Motor neuron (in vitro differentiated cells): ENCODE measurements around the gene PIGR. TPM values are rescaled to one million over a fixed set of nuclear protein-coding genes. Genes with fewer than 3 reads are reported as not detected.

Source experiments
- ATAC-seq, 8 experiments: fragments of 200-7000 bp; cut with Tn5 transposase; replicated peaks in 6 of 8; 2 replicates each; pipeline ENCODE4 v1.8.0; 2021; ENCODE audit warnings: mild to moderate bottlenecking in 8 of 8, moderate library complexity in 8 of 8
- H3K27ac ChIP-seq, 2 donors: fragments of 250-450 bp; sonication (Bioruptor Pico); 2 replicates each; pipeline ENCODE4 v1.9.0; 2021; ENCODE audit warnings: antibody characterized with exemption in 2 of 2, mild to moderate bottlenecking in 2 of 2, moderate library complexity in 1 of 2
- H3K4me1 ChIP-seq, 2 donors: fragments of 250-450 bp; sonication (Bioruptor Pico); replicated peaks in 1 of 2; 2 replicates each; pipeline ENCODE4 v1.6.1; 2021; ENCODE audit warnings: antibody characterized with exemption in 2 of 2, mild to moderate bottlenecking in 2 of 2, moderate library complexity in 1 of 2
- H3K4me3 ChIP-seq, 5 donors: fragments of 250-450 bp; sonication (Bioruptor Pico); 2 replicates each; pipeline ENCODE4 v1.9.0; 2021; ENCODE audit warnings: antibody characterized with exemption in 5 of 5, mild to moderate bottlenecking in 5 of 5, moderate library complexity in 4 of 5
- WGBS, 10 experiments: fragments of 450-650 bp; shearing (Covaris generic); methylation state at CpG; one replicate each; pipeline ENCODE4 v1.0.0; 2022; 5-methylcytosine and 5-hydroxymethylcytosine counted together
- in situ Hi-C, 9 experiments: fragments of 400-800 bp; cut with MboI; loops; one replicate each; pipeline ENCODE4 v1.15.0; 2021; ENCODE audit warnings: low sequenced_read_pairs in 9 of 9, low pct_unique_long_range_greater_than_20kb in 2 of 9; ENCODE audit not compliant: unreplicated experiment in 9 of 9
- total RNA-seq, 8 experiments: library from RNA; unstranded; fragments of 300-600 nt; gene quantifications; 2 replicates each; pipeline versions ENCODE4 v1.2.3 to v1.2.4, GENCODE V29; 2022

PIGR gene, protein sequence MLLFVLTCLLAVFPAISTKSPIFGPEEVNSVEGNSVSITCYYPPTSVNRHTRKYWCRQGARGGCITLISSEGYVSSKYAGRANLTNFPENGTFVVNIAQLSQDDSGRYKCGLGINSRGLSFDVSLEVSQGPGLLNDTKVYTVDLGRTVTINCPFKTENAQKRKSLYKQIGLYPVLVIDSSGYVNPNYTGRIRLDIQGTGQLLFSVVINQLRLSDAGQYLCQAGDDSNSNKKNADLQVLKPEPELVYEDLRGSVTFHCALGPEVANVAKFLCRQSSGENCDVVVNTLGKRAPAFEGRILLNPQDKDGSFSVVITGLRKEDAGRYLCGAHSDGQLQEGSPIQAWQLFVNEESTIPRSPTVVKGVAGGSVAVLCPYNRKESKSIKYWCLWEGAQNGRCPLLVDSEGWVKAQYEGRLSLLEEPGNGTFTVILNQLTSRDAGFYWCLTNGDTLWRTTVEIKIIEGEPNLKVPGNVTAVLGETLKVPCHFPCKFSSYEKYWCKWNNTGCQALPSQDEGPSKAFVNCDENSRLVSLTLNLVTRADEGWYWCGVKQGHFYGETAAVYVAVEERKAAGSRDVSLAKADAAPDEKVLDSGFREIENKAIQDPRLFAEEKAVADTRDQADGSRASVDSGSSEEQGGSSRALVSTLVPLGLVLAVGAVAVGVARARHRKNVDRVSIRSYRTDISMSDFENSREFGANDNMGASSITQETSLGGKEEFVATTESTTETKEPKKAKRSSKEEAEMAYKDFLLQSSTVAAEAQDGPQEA
- under 1 TPM in 4 of 8 experiments, not detected in 4; 0.04 to 0.47 (median 0.14) TPM for total RNA-seq

DNA sequence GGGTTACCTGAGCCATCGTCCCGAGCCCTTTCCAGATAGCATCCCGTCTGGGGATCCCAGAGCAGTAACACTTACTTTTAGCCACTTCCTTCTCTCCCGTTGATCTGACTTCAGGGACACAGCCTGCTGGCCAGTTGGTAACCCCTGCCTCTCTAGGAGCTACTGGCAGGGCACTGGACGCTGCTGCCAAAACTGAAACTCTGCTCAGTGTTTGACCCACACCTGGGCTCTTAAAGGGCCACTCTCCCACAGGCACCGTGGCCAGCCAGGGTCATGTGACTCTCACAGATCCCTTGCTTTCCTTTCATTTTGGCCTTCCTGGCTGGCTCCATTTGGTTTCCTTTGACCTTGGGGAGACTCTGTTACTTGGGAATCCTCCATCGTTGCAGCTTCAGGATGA, at the start of gene PIGR:
Gene PIGR, minus strand, starts transcription at position 206 of the 400 bp plus-strand sequence. CDS start 5,935 bp downstream, outside the sequence.
- 0 to 100% (median 73%) methylated on average over 1 to 5 of the region's 7 CpGs; no CpG with 5 or more reads in 3 of the 10 experiments for WGBS, 10 experiments
- in situ Hi-C loops = no loop called here
- Histone ChIP-seq H3K4me1 (no peaks in the 10 kb centered on the region), H3K27ac (no peak within 1 kb of the TSS), H3K4me3 (no peak within 1 kb of the TSS)
- ATAC-seq = no peak

DNA sequence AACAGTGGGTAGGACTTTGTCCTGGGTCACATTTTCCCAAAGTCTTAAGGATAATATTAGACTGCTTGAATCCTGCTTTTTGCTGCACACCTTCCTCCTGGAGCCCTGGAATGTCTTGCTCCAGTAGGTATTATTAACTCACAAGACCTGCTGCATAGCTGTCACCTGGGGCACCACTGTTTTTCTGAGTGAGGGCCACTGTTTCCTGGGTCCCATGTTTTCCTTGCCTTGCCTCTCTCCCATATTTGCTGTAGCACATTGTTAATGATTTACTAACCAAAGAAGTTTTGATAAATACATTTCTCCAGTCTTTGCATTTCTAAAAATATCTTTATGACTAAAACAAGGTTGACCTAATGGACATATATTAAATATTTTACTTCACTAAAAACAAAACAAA, 46.5 kb upstream of the PIGR start:
- Histone ChIP-seq H3K4me3 (no peak overlapping the region), H3K27ac (no peak overlapping the region), H3K4me1 (no peaks in the 10 kb centered on the region)
- in situ Hi-C loops = no loop called here
- no peak for ATAC-seq

DNA sequence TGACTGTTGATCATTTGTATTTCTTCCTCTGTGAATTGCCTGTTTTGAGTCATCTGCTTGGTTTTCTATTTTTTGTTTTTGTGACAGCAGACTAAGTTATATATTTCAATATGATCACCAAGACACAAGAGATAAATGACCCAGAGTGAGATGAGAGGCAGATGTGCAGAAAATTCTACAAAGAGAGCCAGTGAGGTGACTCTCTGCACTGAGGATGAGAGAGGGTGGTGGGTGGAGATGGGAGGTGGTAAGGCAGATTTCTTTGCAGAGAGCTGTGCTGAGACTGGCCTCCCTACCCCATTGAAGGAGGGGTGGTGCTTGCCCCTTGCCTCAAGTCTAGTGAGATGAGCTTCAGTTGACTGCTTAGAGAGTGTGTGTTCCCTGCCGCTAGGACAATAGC, 41.6 kb upstream of the PIGR start:
- ATAC-seq = no peak
- H3K4me1 ChIP-seq = no peaks in the 10 kb centered on the region
- H3K27ac ChIP-seq = no peak overlapping the region
- in situ Hi-C loops = no loop called here
- H3K4me3 ChIP-seq = no peak overlapping the region
- 60 to 100% (median 80%) methylated on average over 1 of the region's 1 CpG; no CpG with 5 or more reads in 5 of the 10 experiments for WGBS, 10 experiments

DNA sequence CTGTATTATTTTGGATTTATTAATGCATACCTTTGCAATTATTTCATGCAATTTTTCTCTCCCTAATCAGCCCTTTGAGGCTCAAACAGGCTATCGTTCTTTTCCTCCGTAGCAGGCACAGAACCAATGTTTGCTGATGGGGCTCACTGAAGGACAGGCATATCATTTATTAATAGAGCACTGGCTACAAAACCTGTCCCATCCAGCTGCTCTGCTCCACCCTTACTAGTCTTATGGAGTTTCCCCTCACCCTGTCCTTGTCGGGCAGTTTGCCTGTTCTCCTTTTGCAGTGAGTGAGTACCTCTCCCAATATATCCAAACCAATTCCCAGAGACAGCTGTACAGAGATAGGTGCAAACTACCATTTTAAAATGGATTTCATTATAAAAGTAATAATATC, 40.6 kb upstream of the PIGR start:
- Histone ChIP-seq H3K27ac (no peak overlapping the region), H3K4me3 (no peak overlapping the region), H3K4me1 (no peaks in the 10 kb centered on the region)
- 43 to 97% (median 75%) methylated on average over 1 to 3 of the region's 3 CpGs; no CpG with 5 or more reads in 1 of the 10 experiments for WGBS, 10 experiments
- in situ Hi-C loops = no loop called here
- ATAC-seq = no peak

DNA sequence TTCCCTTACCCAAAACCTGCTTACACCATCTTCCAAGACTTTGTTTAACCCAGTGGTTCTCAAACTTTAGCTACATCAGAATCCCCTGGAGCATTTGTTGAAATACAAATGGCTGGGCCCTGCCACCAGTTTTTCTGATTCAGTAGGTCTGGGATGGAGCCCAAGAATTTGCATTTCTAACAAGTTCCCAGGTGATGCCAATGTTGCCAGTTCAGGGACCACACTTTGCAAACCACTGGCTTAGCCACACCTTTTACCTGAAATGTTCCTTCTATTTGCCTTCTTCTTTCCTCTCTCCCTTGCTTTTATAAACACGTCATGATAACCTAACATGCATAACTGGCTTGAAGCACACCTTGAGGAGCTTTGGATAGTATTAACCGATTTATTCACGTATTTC, 40.1 kb upstream of the PIGR start:
- Histone ChIP-seq H3K27ac (no peak overlapping the region), H3K4me1 (no peaks in the 10 kb centered on the region), H3K4me3 (no peak overlapping the region)
- no peak for ATAC-seq
- 0 to 93% (median 78%) methylated on average over 1 to 3 of the region's 3 CpGs for WGBS, 10 experiments
- in situ Hi-C loops = no loop called here

DNA sequence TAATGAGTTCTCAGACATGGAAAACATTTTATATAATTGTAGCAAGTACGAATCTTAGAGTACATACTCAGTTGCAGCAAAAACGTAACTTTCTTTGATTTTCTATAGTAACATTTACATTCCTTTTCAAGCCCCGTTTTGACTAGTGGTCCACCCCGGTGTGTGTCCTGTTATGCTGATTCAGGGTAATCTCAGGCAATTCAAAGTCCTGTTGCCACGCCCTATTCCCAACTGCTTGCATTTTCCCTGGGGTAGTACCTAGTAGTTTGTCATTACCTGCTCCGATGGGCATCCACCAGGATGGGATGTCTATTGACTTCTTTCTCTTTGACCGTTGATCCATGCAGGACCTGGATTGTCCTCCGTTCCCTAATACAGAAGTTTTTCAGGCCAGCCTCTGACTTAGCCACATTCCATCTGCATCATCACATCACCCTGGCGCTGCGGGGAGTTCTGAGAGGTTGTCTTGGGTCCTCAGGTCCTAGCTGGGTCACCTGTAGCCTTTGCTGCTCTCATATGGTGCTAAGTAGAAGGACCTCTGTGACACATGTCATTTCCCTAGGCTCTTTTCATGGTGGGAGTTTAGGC, 39.0 kb upstream of the PIGR start:
- in situ Hi-C loops = no loop called here
- Histone ChIP-seq H3K4me1 (no peaks in the 10 kb centered on the region), H3K27ac (no peak overlapping the region), H3K4me3 (no peak overlapping the region)
- no peak for ATAC-seq
- 0 to 66% (median 40%) methylated on average over 1 to 10 of the region's 10 CpGs for WGBS, 10 experiments

DNA sequence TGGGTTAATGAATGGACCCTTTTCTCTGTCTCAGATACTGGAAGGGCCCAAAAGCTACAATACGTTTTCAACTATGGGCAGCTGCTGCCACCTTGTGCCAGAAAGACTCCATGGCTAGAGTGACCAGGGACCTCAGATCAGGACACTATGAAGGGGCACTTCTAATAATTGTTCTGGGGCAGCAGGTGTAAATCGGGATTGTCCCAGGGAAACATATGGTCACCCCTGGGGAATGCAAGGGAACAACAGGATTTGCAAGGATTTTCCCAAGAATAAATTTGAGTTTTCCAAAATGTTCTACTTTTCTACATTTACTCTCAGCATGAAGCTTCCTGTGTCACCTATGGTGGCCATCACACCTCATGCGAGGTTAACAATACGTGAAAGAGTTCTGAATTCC, 36.0 kb upstream of the PIGR start:
- peak; percentile 72 to 92 (median 82) for ATAC-seq

DNA sequence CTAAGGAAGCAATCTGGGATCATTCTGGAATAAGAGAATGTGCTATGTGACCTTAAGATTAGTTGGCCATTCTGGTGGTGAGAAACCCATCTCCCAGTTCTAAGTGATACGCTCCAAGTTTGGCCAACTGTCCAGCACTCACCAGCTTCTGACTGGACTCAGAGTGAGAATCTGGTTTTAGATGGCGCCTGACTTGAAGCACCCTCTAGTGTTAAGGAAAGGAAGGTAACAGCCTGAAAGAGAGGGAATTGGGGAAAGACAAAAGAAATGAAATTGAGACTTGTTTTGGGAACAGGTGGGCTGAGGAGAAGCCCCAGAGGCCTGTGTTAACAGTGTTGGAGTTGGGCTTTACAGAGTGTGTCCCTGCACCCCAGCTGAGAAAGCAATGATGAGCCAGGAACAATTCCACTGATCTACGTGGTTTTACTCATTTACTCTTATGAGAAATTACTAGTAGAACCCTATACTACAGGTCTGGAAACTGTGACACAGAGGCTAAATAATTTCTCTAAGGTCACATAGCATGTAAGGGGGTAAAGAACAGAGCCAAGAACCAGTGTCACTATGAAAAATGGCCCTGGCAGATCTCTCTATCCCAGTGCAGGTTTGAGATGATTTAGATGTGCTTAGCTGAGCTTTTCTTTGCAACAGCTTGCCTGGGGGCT, 33.2 kb upstream of the PIGR start:
- in situ Hi-C loops = no loop called here
- peak in 3 of 8 experiments; percentile 55 to 70 (median 56) for ATAC-seq

More for the DNA sequence above, 36.0 kb upstream of the PIGR start:
- in situ Hi-C loops = no loop called here
- H3K4me1 ChIP-seq = no peaks in the 10 kb centered on the region
- H3K27ac ChIP-seq = no peak overlapping the region
- no peak overlapping the region for H3K4me3 ChIP-seq
- 3 to 68% (median 11%) methylated on average over 2 to 4 of the region's 4 CpGs; no CpG with 5 or more reads in 1 of the 10 experiments for WGBS, 10 experiments

DNA sequence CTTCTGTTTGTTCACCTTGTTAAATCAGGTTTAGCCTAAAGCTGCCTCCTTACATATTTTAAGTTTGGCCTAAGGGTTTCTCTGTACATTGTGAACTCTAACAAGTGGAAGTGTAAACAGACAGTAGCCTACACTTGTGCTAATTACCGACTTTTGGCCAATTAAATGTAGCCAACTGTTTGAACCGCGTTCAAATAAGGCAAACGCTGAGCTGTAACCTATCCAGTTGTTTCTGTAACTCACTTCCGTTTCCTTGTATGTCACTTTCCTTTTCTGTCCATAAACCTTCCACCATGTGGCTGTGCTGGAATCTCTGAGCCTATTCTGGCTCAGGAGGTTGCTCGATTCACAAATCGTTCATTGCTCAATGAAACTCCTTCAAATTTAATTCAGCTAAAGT, 32.0 kb upstream of the PIGR start:
- Histone ChIP-seq H3K4me3 (no peak overlapping the region), H3K4me1 (peaks cover 0 to 9% of the 10 kb centered on the region in 2 donors), H3K27ac (no peak overlapping the region)
- WGBS, 10 experiments = 68 to 100% (median 89%) methylated on average over 1 to 7 of the region's 7 CpGs
- ATAC-seq = no peak
- in situ Hi-C loops = no loop called here

More for the DNA sequence above, 33.2 kb upstream of the PIGR start:
- Histone ChIP-seq H3K27ac (no peak overlapping the region), H3K4me1 (peaks cover 0 to 3% of the 10 kb centered on the region in 2 donors), H3K4me3 (no peak overlapping the region)
- 38 to 96% (median 77%) methylated on average over 1 to 3 of the region's 3 CpGs; no CpG with 5 or more reads in 2 of the 10 experiments for WGBS, 10 experiments

DNA sequence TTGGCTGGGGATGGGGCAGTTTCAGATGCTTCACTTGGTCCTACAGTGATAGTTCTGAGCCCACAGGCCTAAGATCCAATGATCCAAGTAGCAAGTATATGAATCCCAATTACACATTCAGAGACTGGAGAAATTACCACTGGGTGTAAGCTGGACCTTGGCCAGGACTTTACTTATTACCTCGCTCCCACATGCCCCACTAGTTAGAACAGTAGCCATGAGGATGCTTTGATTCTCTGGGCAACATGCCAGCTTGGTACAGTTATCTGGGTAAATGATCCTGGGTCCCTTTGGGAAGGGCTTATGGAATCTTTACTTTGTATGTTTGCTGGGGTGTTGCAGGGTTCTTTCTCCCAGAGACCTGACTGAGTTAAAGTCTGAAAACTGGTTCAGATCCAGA, 29.0 kb upstream of the PIGR start:
- WGBS, 10 experiments = 40 to 100% (median 80%) methylated on average over 1 of the region's 1 CpG; no CpG with 5 or more reads in 4 of the 10 experiments
- peak in 1 of 8 experiments; percentile 57 for ATAC-seq
- no peak overlapping the region for H3K27ac ChIP-seq
- in situ Hi-C loops = no loop called here
- H3K4me1 ChIP-seq = peaks cover 0 to 9% of the 10 kb centered on the region in 2 donors
- no peak overlapping the region for H3K4me3 ChIP-seq

DNA sequence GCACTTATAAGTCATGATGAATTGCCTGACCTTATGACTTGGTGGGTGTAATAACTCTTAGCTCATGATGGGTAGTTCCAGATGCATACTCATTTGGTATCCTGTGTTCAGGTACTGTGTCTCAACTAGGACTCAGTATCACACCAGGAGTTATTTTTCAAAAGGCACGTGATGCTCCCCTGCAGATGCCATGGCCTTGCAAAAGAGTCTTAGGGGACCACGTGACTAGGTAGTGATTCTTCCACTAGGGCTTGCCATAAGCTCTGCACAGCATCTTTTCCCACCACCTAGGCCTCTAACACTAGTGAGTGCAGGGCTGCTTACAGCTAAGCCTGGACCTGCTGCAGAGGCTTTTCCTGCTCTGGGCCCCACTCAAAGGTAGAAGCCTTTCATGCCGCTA, 27.9 kb upstream of the PIGR start:
- H3K4me1 ChIP-seq = peaks cover 0 to 9% of the 10 kb centered on the region in 2 donors
- WGBS, 10 experiments = 35 to 94% (median 76%) methylated on average over 2 to 3 of the region's 3 CpGs; no CpG with 5 or more reads in 4 of the 10 experiments
- in situ Hi-C loops = no loop called here
- peak in 4 of 8 experiments; percentile 43 to 87 (median 84) for ATAC-seq
- H3K27ac ChIP-seq = no peak overlapping the region
- H3K4me3 ChIP-seq = no peak overlapping the region

DNA sequence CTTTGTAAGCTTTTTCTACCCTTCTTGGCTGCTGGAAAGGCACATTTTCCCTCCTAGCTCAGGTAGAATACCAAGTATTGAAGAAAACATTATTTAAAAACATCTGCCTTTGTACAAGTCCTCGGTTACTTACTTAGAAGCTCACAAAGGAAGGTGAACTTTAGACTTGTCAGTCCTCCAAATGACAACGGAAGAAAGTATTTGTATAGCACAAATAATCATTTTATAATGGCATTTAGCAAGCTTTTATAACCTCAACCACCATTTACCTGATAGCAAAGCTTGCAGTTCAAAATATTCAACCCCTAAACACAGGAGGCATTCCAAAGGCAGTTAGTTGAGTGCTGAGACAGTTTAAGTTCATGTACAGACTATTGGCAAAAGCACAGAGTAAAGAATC, 26.5 kb upstream of the PIGR start:
- Histone ChIP-seq H3K27ac (no peak overlapping the region), H3K4me1 (peaks cover 0 to 9% of the 10 kb centered on the region in 2 donors), H3K4me3 (no peak overlapping the region)
- ATAC-seq = no peak
- 30 to 100% (median 76%) methylated on average over 1 to 2 of the region's 2 CpGs for WGBS, 10 experiments
- in situ Hi-C loops = no loop called here
